ENCODE measurements around the gene COL23A1.

COL23A1 gene

GRCh38 chr5:178387061-178387855 lies 202.9 kb downstream of the COL23A1 start:
- no peak for DNase-seq

- peak; percentile 28 for DNase-seq
These were observed 203.8 kb downstream of the COL23A1 start for GRCh38 chr5:178386336-178386931.

- DNase-seq: peak; percentile 74
These were observed 204.7 kb downstream of the COL23A1 start for GRCh38 chr5:178385496-178385890.

- DNase-seq: no peak
These were observed 205.2 kb downstream of the COL23A1 start for GRCh38 chr5:178384816-178385495.

GRCh38 chr5:178383919-178384815 lies 206.0 kb downstream of the COL23A1 start:
- no peak for DNase-seq

- DNase-seq: no peak
These were observed 206.8 kb downstream of the COL23A1 start for GRCh38 chr5:178383301-178383918.

GRCh38 chr5:178382754-178383164 lies 207.4 kb downstream of the COL23A1 start:
- DNase-seq: no peak

GRCh38 chr5:178381921-178382695 lies 208.1 kb downstream of the COL23A1 start:
- DNase-seq: no peak

- no peak for DNase-seq
These were observed 209.0 kb downstream of the COL23A1 start for GRCh38 chr5:178381206-178381605.

- DNase-seq: no peak
These were observed 209.6 kb downstream of the COL23A1 start for GRCh38 chr5:178380541-178381074.

GRCh38 chr5:178380086-178380485 lies 210.1 kb downstream of the COL23A1 start:
- DNase-seq: no peak

- no peak for DNase-seq
These were observed 211.4 kb downstream of the COL23A1 start for GRCh38 chr5:178378527-178379484.

GRCh38 chr5:178377583-178378270 lies 212.5 kb downstream of the COL23A1 start:
- DNase-seq: no peak

- peak; percentile 32 for DNase-seq
These were observed 213.1 kb downstream of the COL23A1 start for GRCh38 chr5:178376921-178377582.

GRCh38 chr5:178375348-178375747 lies 214.8 kb downstream of the COL23A1 start:
- DNase-seq: no peak

- DNase-seq: no peak
These were observed 216.5 kb downstream of the COL23A1 start for GRCh38 chr5:178373711-178374110.

GRCh38 chr5:178372142-178372571 lies 218.0 kb downstream of the COL23A1 start:
- DNase-seq: no peak

GRCh38 chr5:178371362-178372111 lies 218.7 kb downstream of the COL23A1 start:
- DNase-seq: peak; percentile 53
